Measurements from ENCODE around the gene ANTXR1. TPM values are rescaled to one million over a fixed set of nuclear protein-coding genes. Genes with fewer than 3 reads are reported as not detected.

The ANTXR1 gene
- polyA plus RNA-seq, 1 experiment, result 87.1 TPM

DNA sequence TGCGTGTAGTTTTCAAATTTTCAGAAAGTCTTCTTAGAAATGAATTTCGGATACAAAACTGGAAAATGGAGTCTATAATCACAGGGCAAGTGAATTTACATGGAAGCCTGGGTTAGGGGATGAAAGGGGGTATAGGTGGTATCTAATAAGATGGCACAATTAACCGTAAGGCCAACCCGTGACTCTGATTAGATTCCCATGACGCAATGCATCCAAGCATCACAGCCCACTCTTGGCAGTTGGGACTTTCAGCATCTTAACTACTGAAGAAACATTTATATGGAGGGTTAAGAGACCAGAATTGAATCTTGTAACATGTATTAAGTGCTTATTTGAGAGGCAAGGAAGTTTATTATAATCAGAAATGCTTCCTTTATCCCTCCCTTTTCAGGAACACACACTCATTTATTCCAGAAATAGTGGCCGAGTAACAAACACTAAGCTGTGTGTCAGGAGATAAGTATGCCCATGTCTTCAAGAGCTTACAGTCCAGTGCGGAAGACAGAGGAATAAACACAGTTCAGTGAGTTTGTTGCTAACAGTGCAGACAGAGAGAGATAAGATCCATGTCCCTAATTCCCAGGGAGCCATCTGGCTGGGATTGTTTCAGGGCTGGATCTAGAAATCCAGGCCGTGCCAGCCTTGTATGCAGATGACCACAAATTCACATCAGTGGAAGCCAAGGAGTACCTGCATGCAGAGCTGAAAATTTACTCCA is 151.2 kb downstream of the ANTXR1 start:
- H3K27me3 ChIP-seq (ENCODE audit: control insufficient read depth, insufficient read depth, low read length), result no peaks in the 10 kb centered on the region
- TF ChIP-seq, protein P1, sequence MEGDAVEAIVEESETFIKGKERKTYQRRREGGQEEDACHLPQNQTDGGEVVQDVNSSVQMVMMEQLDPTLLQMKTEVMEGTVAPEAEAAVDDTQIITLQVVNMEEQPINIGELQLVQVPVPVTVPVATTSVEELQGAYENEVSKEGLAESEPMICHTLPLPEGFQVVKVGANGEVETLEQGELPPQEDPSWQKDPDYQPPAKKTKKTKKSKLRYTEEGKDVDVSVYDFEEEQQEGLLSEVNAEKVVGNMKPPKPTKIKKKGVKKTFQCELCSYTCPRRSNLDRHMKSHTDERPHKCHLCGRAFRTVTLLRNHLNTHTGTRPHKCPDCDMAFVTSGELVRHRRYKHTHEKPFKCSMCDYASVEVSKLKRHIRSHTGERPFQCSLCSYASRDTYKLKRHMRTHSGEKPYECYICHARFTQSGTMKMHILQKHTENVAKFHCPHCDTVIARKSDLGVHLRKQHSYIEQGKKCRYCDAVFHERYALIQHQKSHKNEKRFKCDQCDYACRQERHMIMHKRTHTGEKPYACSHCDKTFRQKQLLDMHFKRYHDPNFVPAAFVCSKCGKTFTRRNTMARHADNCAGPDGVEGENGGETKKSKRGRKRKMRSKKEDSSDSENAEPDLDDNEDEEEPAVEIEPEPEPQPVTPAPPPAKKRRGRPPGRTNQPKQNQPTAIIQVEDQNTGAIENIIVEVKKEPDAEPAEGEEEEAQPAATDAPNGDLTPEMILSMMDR (IDR thresholded peaks at IDR 0.05; ENCODE audit: insufficient read depth, low read depth, low read length), result no peak
- DNase-seq (ENCODE audit: low read depth), result no peak
- ChIA-PET CTCF (interaction anchor here (0.6 to 1.4 kb wide), 4 partner anchors 14 to 93 kb away, joined by 3 to 5 read pairs (median 3); no protein-coding TSS in a partner anchor), POLR2A (no interaction called here)
- H3K4me3 ChIP-seq (ENCODE audit: low read depth, low read length), result no peak overlapping the region
- peaks cover 8% of the 10 kb centered on the region for H3K36me3 ChIP-seq (ENCODE audit: control insufficient read depth, insufficient read depth, low read length)

DNA sequence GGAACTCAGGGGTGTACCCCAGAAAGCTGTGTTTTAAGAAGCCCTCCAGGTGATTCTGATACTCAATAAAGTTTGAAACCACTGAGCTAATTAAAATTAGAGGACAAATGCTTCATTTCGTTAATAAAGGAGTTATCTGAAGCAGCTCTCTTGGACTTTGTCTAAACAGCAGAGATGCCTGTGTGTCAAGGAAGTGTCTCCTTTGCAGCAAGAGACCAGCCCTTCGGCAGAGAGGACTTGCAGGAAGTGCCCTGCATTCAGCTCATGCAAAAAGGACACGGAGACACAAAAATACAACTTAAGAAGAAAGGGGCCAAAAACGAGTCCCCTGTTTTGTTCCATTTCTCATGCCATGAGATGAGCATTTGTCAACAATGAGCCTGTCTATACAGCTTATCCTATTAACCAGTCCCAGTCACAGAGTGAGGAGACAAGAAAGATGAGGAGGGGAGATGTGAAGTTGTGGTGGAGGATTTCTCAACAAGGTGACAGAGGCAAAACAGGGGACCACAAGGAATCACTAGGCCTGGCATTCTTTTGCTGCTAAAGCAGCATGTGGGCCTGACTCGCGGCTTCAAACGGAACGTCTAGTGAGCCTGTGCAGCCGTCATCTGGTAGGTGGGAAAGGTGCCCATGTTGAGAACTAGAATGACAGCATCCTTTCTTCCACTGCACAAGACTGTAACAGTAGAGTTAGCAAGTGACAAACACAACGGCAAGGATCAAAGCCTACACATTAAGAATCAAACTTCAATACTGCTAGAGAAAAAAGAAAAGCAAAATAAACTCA is 152.3 kb downstream of the ANTXR1 start:
- Histone ChIP-seq H3K36me3 (ENCODE audit: control insufficient read depth, insufficient read depth, low read length) (peaks cover 10% of the 10 kb centered on the region), H3K4me3 (ENCODE audit: low read depth, low read length) (no peak overlapping the region), H3K27me3 (ENCODE audit: control insufficient read depth, insufficient read depth, low read length) (no peaks in the 10 kb centered on the region)
- TF ChIP-seq, protein P1 (IDR thresholded peaks at IDR 0.05; ENCODE audit: insufficient read depth, low read depth, low read length), result no peak
- ChIA-PET POLR2A (no interaction called here), CTCF (interaction anchor here (0.6 to 1.4 kb wide), 3 partner anchors 13 to 94 kb away, joined by 3 to 5 read pairs (median 3); no protein-coding TSS in a partner anchor)
- DNase-seq (ENCODE audit: low read depth), result no peak

DNA sequence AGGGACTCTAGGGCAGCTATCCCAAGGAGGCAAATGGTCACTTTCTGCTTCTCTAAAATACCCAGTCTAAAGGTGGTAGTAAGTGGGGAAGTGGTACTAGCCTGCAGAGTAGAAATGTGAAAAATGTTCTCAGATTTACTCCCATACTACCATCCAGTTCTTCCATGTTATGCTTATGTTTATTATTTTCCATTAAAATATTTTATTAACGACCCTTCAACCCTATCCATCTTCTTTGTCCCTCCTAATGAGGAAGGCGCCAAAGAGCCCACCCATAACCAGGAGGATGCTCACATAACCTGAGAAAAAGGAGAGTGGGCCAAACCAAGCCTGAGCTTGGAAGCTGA is 153.5 kb downstream of the ANTXR1 start:
- Histone ChIP-seq H3K4me3 (ENCODE audit: low read depth, low read length) (no peak overlapping the region), H3K27me3 (ENCODE audit: control insufficient read depth, insufficient read depth, low read length) (no peaks in the 10 kb centered on the region), H3K36me3 (ENCODE audit: control insufficient read depth, insufficient read depth, low read length) (peaks cover 10% of the 10 kb centered on the region)
- TF ChIP-seq, protein P1 (IDR thresholded peaks at IDR 0.05; ENCODE audit: insufficient read depth, low read depth, low read length), result no peak
- DNase-seq (ENCODE audit: low read depth), result no peak
- ChIA-PET POLR2A (no interaction called here), CTCF (no interaction called here)

DNA sequence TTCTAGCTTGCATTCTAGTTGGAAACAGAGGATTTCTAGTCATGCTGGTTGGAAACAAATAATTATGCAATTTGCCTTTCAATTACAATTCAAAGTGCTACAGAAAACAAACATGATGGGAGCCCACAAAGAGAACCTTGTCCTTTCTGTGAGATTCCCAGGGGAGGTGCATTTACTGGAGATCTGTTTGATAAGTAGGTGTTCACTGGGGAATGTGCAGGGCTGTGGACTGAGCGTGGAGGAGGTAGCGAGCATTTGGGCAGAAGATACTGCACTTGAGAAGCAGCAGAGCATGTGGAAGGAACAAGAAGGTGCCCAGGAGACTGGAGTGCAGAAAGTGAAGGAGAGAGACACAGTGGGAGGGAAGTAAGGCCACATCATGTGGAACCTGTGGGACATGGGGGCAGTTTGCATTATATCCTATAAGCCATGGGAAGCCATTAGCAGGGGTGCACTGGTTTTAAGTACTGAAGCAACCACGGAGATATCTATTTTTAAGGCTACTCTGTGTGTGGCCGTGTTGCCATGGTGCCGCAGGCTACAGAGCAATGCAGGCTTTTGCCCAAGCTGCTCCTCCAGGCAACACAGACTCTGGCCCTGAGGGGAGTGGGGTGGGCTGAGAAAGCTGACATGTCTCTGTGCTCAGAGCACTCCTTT is 154.0 kb downstream of the ANTXR1 start:
- Histone ChIP-seq H3K36me3 (ENCODE audit: control insufficient read depth, insufficient read depth, low read length) (peaks cover 10% of the 10 kb centered on the region), H3K4me3 (ENCODE audit: low read depth, low read length) (no peak overlapping the region), H3K27me3 (ENCODE audit: control insufficient read depth, insufficient read depth, low read length) (no peaks in the 10 kb centered on the region)
- ChIA-PET CTCF (no interaction called here), POLR2A (no interaction called here)
- no peak for DNase-seq (ENCODE audit: low read depth)
- TF ChIP-seq, protein P1 (IDR thresholded peaks at IDR 0.05; ENCODE audit: insufficient read depth, low read depth, low read length), result no peak

DNA sequence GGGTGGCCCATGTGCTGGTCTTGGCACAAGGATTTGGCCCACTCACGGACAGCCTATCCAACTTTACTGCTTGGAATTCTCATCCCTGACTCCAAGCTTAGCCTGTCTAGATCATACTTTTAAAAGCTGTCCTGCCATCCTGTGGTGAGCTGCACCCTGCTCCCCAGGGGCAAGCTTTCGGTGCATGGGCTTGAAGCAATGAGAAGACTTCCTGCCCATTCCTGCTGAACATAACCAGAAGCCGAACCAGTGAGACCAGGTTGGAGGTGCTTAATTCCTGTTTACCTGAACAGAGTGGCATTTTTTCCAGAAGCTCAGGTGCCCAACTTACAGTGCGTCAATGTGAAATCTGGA is 154.5 kb downstream of the ANTXR1 start:
- TF ChIP-seq, protein P1 (IDR thresholded peaks at IDR 0.05; ENCODE audit: insufficient read depth, low read depth, low read length), result no peak
- Histone ChIP-seq H3K27me3 (ENCODE audit: control insufficient read depth, insufficient read depth, low read length) (no peaks in the 10 kb centered on the region), H3K4me3 (ENCODE audit: low read depth, low read length) (no peak overlapping the region), H3K36me3 (ENCODE audit: control insufficient read depth, insufficient read depth, low read length) (peaks cover 10% of the 10 kb centered on the region)
- DNase-seq (ENCODE audit: low read depth), result no peak
- ChIA-PET POLR2A (no interaction called here), CTCF (no interaction called here)

Measured in BJ (cell line).